ENCODE measurements around the gene ADPRHL1.
"Not testable (repeated sequence)": the region's sequence is repeated elsewhere in the genome, so short reads cannot be mapped to it uniquely, and the experiment has no call there.

ADPRHL1 gene

GRCh38 chr13:113477724-113478123 is 24.4 kb upstream of the ADPRHL1 start:
- DNase-seq, result no peak

- no peak for DNase-seq
Observed at GRCh38 chr13:113476811-113477210, 23.5 kb upstream of the ADPRHL1 start.

GRCh38 chr13:113475911-113476310 is 22.6 kb upstream of the ADPRHL1 start:
- DNase-seq, result no peak

- DNase-seq, result no peak
Observed at GRCh38 chr13:113475280-113475679, 22.0 kb upstream of the ADPRHL1 start.

- peak; percentile 68 for DNase-seq
Observed at GRCh38 chr13:113474179-113474578, 20.9 kb upstream of the ADPRHL1 start.

- DNase-seq, result no peak
Observed at GRCh38 chr13:113472355-113473025, 19.2 kb upstream of the ADPRHL1 start.

- no peak for DNase-seq
Observed at GRCh38 chr13:113471844-113472243, 18.6 kb upstream of the ADPRHL1 start.

GRCh38 chr13:113470635-113471163 is 17.4 kb upstream of the ADPRHL1 start:
- not testable (repeated sequence) for DNase-seq

- no peak for DNase-seq
Observed at GRCh38 chr13:113470073-113470472, 16.8 kb upstream of the ADPRHL1 start.

- DNase-seq, result no peak
Observed at GRCh38 chr13:113469582-113469981, 16.3 kb upstream of the ADPRHL1 start.

GRCh38 chr13:113468472-113469201 is 15.3 kb upstream of the ADPRHL1 start:
- DNase-seq, result no peak

GRCh38 chr13:113468029-113468428 is 14.7 kb upstream of the ADPRHL1 start:
- DNase-seq, result no peak

GRCh38 chr13:113466383-113466782 is 13.1 kb upstream of the ADPRHL1 start:
- no peak for DNase-seq

GRCh38 chr13:113465300-113465699 is 12.0 kb upstream of the ADPRHL1 start:
- DNase-seq, result no peak

- DNase-seq, result no peak
Observed at GRCh38 chr13:113464476-113464875, 11.2 kb upstream of the ADPRHL1 start.

- DNase-seq, result no peak
Observed at GRCh38 chr13:113461022-113461751, 7.9 kb upstream of the ADPRHL1 start.

GRCh38 chr13:113460599-113460998 is 7.3 kb upstream of the ADPRHL1 start:
- DNase-seq, result no peak

GRCh38 chr13:113460064-113460555 is 6.8 kb upstream of the ADPRHL1 start:
- no peak for DNase-seq

GRCh38 chr13:113458253-113459065 is 5.2 kb upstream of the ADPRHL1 start:
- DNase-seq, result peak; percentile 80

GRCh38 chr13:113457510-113457909 is 4.2 kb upstream of the ADPRHL1 start:
- DNase-seq, result peak; percentile 14

- DNase-seq, result no peak
Observed at GRCh38 chr13:113456116-113456702, 2.9 kb upstream of the ADPRHL1 start.

GRCh38 chr13:113455384-113455783 is 2.1 kb upstream of the ADPRHL1 start:
- no peak for DNase-seq
